ENCODE data around the gene MMS19.

DNA sequence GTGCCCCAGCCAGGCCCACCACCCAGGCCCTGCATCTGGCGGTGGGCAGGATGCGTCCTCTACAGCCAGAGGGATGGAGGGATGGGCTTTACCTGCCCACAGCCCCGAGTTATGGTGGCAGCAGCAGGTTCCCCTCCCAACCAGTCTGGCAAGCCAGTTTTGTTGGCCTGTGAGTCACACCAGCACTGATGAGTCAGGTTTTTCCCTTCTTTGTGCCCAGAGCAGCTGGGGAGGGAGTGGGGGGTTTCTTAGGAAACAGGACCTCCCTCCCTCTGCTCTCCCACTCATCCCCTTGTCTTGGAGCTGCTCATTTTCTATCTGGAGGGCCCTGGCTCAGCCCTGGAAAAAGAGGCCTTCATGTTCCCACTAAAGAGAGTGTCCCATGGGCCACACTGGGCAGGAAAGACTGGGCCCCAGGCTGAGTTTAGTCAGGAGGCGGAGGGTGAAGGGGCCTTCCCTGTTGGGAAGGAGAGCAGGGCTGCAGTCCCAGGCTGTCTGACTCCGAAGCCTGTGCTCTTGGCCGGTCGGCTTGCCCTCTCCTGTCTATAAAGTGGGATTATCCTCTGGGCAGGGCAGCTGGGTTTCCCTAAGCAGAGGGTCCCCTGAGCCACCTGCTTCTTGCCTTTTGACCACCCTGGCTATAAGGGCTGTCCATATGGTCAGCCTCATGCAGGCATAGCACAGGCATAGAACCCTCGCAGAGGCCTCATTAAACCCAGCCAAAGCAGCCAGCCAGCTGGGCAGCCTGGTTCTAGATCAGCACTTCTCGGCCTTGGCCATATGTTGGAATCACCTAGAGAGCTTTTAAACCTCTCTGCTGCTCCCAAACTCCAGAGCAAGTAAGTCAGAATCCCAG, 44.2 kb upstream of the MMS19 start:
- TF ChIP-seq POLR2AphosphoS5 (IDR thresholded peaks at IDR 0.05; ENCODE audit: low read depth, low read length), result no peak
- 0 out of 2 replicates have a peak, but pooled peaks have one; percentile 65 for TF ChIP-seq SIN3A (IDR thresholded peaks at IDR 0.05; ENCODE audit: borderline replicate concordance, insufficient read depth, low read length)

Data from PFSK-1 (cell line).